B cell (primary cell): ENCODE data around the gene KATNBL1. TPM values are rescaled to one million over a fixed set of nuclear protein-coding genes. Genes with fewer than 3 reads are reported as not detected.

Experiments
- ATAC-seq: fragments of 200-7000 bp; cut with Tn5 transposase; one replicate; pipeline ENCODE4 v1.10.0; 2021; ENCODE audit warnings: low read depth, mild to moderate bottlenecking, moderate number of reproducible peaks, moderate library complexity
- CTCF ChIA-PET: fragments of 350-600 bp; sonication (Branson Sonifier 250); formaldehyde crosslinking; loops from one replicate; lab custom pipeline; 2021; ENCODE audit warnings: antibody characterized with exemption, inconsistent platforms; lab: Charles Lee
- POLR2A ChIA-PET: fragments of 350-600 bp; sonication (Branson Sonifier 250); formaldehyde crosslinking; loops from one replicate; lab custom pipeline; 2021; ENCODE audit warnings: antibody characterized with exemption; lab: Charles Lee
- DNase-seq: peaks from one replicate; pipeline ENCODE4 v3.0.0; 2013
- H2AFZ ChIP-seq: 2 replicates; pipeline ENCODE4 v1.6.1; 2012; ENCODE audit warnings: mild to moderate bottlenecking, low read depth, low read length; ENCODE audit not compliant: insufficient read depth, poor library complexity, severe bottlenecking
- H3K27ac ChIP-seq, 2 donors: 1 replicate in 1 of 2; 2 replicates in 1 of 2; pipeline ENCODE4 v1.5.1; 2012 to 2013; ENCODE audit warnings: low read length in 2 of 2, mild to moderate bottlenecking in 2 of 2, moderate library complexity in 1 of 2
- H3K27me3 ChIP-seq, 4 experiments: fragments of 200-600 bp in 1 of 4; sonication (generic) in 1 of 4; replicated peaks in 1 of 4; 1 replicate in 2 of 4; 2 replicates in 2 of 4; pipeline versions ENCODE4 v1.6.1 to v1.7.0; 2013 to 2016; ENCODE audit warnings: low read length in 3 of 4, mild to moderate bottlenecking in 2 of 4, mixed read lengths in 1 of 4, moderate library complexity in 1 of 4; ENCODE audit not compliant: insufficient read depth in 4 of 4, control insufficient read depth in 3 of 4; ENCODE audit errors: control extremely low read depth in 1 of 4
- H3K36me3 ChIP-seq, 2 experiments: replicated peaks in 1 of 2; 1 replicate in 1 of 2; 2 replicates in 1 of 2; pipeline versions ENCODE4 v1.6.1 to v1.7.1; 2013; ENCODE audit warnings: low read length in 1 of 2; ENCODE audit not compliant: insufficient read depth in 2 of 2, control insufficient read depth in 1 of 2; ENCODE audit errors: control extremely low read depth in 1 of 2, extremely low read depth in 1 of 2
- H3K4me1 ChIP-seq, 2 donors: fragments of 200-600 bp in 1 of 2; sonication (generic) in 1 of 2; 1 replicate in 1 of 2; 2 replicates in 1 of 2; pipeline versions ENCODE4 v1.5.1 to v1.6.1; 2013 to 2017; ENCODE audit warnings: low read length in 2 of 2; ENCODE audit not compliant: control insufficient read depth in 2 of 2, insufficient read depth in 2 of 2
- H3K4me2 ChIP-seq: replicated peaks from 2 replicates; pipeline ENCODE3; 2012; ENCODE audit warnings: mild to moderate bottlenecking, low read depth, low read length; ENCODE audit not compliant: poor library complexity, severe bottlenecking
- H3K4me3 ChIP-seq, 5 experiments: fragments of 200-600 bp in 1 of 5; sonication (generic) in 1 of 5; 1 replicate in 3 of 5; 2 replicates in 2 of 5; pipeline versions ENCODE4 v1.5.1 to v1.7.0; 2011 to 2016; ENCODE audit warnings: low read length in 4 of 5, mild to moderate bottlenecking in 4 of 5, low read depth in 2 of 5, control low read depth in 1 of 5, moderate library complexity in 1 of 5; ENCODE audit not compliant: insufficient read depth in 1 of 5; ENCODE audit errors: control extremely low read depth in 1 of 5, extremely low read depth in 1 of 5
- H3K79me2 ChIP-seq: fragments of 200-600 bp; sonication (generic); one replicate; pipeline ENCODE4 v1.6.0; 2016; ENCODE audit warnings: low read length; ENCODE audit not compliant: control insufficient read depth, insufficient read depth
- H3K9ac ChIP-seq: fragments of 200-600 bp; sonication (generic); 2 replicates; pipeline ENCODE4 v1.6.1; 2017; ENCODE audit warnings: mild to moderate bottlenecking, low read length, moderate library complexity
- H3K9me3 ChIP-seq, 3 donors: one replicate each; pipeline versions ENCODE4 v1.6.1 to v1.7.1; 2013; ENCODE audit warnings: low read length in 2 of 3; ENCODE audit not compliant: control insufficient read depth in 2 of 3, insufficient read depth in 1 of 3; ENCODE audit errors: control extremely low read depth in 1 of 3
- H4K20me1 ChIP-seq: 2 replicates; pipeline ENCODE4 v1.6.0; 2012; ENCODE audit warnings: mild to moderate bottlenecking, low read length; ENCODE audit not compliant: insufficient read depth, control insufficient read depth, poor library complexity, severe bottlenecking
- H3K27ac Mint-ChIP-seq: one replicate; pipeline ENCODE4 v1.8.0; 2021; ENCODE audit warnings: mixed read lengths
- H3K27me3 Mint-ChIP-seq: one replicate; pipeline ENCODE4 v1.8.0; 2021; ENCODE audit warnings: mixed read lengths
- H3K4me1 Mint-ChIP-seq: one replicate; pipeline ENCODE4 v1.8.0; 2021; ENCODE audit warnings: mixed read lengths
- H3K4me3 Mint-ChIP-seq: one replicate; pipeline ENCODE4 v1.8.0; 2021; ENCODE audit warnings: mixed read lengths
- H3K9me3 Mint-ChIP-seq: one replicate; pipeline ENCODE4 v1.8.0; 2022; ENCODE audit warnings: mixed read lengths; ENCODE audit not compliant: insufficient read depth
- CTCF ChIP-seq: fragments of 200-600 bp; IDR thresholded peaks from one replicate; pipeline ENCODE4 v1.8.0; 2022; ENCODE audit warnings: antibody characterized with exemption, mild to moderate bottlenecking
- EZH2 ChIP-seq: IDR thresholded peaks from 2 replicates; pipeline ENCODE4 v1.6.1; 2012; ENCODE audit warnings: borderline replicate concordance, low read depth, mild to moderate bottlenecking, moderate library complexity, low read length; ENCODE audit not compliant: insufficient read depth, poor library complexity, severe bottlenecking
- WGBS: methylation state at CpG from one replicate; pipeline ENCODE4 v1.1.5; 2013; ENCODE audit warnings: missing lambda C conversion rate; ENCODE audit not compliant: insufficient coverage; 5-methylcytosine and 5-hydroxymethylcytosine counted together
- intact Hi-C: fragments of 100-400 bp; cut with micrococcal nuclease; formaldehyde crosslinking; loops from one replicate; pipeline ENCODE4 v1.10.0; 2022
- polyA plus RNA-seq: library from polyadenylated mRNA; depleted of rRNA; stranded (reverse); fragments of >200 nt; gene quantifications from 2 replicates; pipeline ENCODE4 v1.2.3, GENCODE V29; 2012
- total RNA-seq, 2 donors: library from RNA; stranded (reverse); fragments of 120-200 nt in 1 of 2; gene quantifications; 1 replicate in 1 of 2; 2 replicates in 1 of 2; pipeline versions ENCODE4 v1.2.3 to v1.2.4, GENCODE V29; 2013 to 2022

The KATNBL1 gene
- total and polyA plus RNA-seq, 2 donors (not counting 1 experiment from before 2014, with no cell fraction given) = 22.1 to 54.8 TPM

- H3K4me1 Mint-ChIP-seq = peaks cover 41% of the 10 kb centered on the region
- TF ChIP-seq EZH2 = no peak
- no peak for TF ChIP-seq CTCF
- under 1% methylated on average over 44 of the region's 48 CpGs for WGBS
- Histone ChIP-seq H3K79me2 (peaks cover 68% of the 10 kb centered on the region), H3K9ac (peak within 1 kb of the TSS; percentile 94), H2AFZ (peak within 1 kb of the TSS; percentile 93), H3K4me1 (peaks cover 18 to 19% of the 10 kb centered on the region in 2 donors), H3K27ac (peak within 1 kb of the TSS; percentile 92 to 98), H3K9me3 (no peaks in the 10 kb centered on the region), H3K36me3 (peaks cover 0 to 3% of the 10 kb centered on the region in 2 experiments), H4K20me1 (no peaks in the 10 kb centered on the region), H3K27me3 (no peaks in the 10 kb centered on the region), H3K4me2 (peak within 1 kb of the TSS; percentile 88), H3K4me3 (peak within 1 kb of the TSS; percentile 80 to 99 (median 82))
- ChIA-PET POLR2A (interaction anchor here (0.5 to 1.1 kb wide), 4 partner anchors 61 to 217 kb away, joined by 3 to 4 read pairs (median 4); partner anchors contain the start of genes AVEN and EMC4), CTCF (interaction anchor here (1.3 to 2.8 kb wide), 2 partner anchors 39 to 108 kb away, joined by 4 to 17 read pairs; partner anchors contain the start of gene KATNBL1)
- peak; percentile 99 for ATAC-seq
- H3K27ac Mint-ChIP-seq = peak within 1 kb of the TSS; percentile 99
- H3K4me3 Mint-ChIP-seq = peak within 1 kb of the TSS; percentile 98
- H3K27me3 Mint-ChIP-seq = no peaks in the 10 kb centered on the region
- intact Hi-C loops = loop anchor here (1.0 kb wide), 6 partner anchors 39 to 266 kb away; partner anchors contain the start of genes EMC4, KATNBL1 and LPCAT4
- no peaks in the 10 kb centered on the region for H3K9me3 Mint-ChIP-seq
- peak; percentile 99 for DNase-seq
These were observed 108.3 kb downstream of the KATNBL1 start, which contains the start of the genes EMC7 and PGBD4 for GRCh38 chr15:34101366-34102174. TSS of gene EMC7 (minus strand) at chr15:34101862. CDS start at chr15:34101839, 23 bp downstream. TSS of gene PGBD4 (plus strand) at chr15:34102083. CDS start at chr15:34102532, 449 bp downstream.
